NCI-H446 (cell line): ENCODE measurements around the gene GAD2.
"Not testable (repeated sequence)": the region's sequence is repeated elsewhere in the genome, so short reads cannot be mapped to it uniquely, and the experiment has no call there.

Source experiments
- DNase-seq, 2 experiments: peaks; one replicate each; lab custom pipeline; 2025; lab: John Stamatoyannopoulos, UW

GAD2 gene

DNA sequence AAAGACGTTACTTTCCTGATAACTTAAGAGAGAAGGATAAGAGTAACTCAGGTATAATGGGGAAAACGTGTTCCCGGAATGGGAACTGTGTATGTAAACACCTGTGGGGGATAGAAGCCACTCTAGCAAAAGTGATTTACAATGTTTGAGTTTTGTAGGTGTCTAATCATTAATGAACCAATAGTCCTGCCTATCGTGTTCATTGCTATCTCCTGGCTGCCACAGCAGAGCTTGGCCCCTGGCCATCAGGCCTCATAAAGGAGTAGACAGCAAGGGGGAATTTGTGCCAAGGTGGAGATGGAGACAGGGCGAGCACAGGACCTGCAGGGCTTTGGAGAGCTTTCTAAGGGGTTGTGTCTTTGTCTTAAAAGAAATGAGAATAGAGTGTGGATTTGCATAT is 102.1 kb downstream of the GAD2 start:
- no peak for DNase-seq

DNA sequence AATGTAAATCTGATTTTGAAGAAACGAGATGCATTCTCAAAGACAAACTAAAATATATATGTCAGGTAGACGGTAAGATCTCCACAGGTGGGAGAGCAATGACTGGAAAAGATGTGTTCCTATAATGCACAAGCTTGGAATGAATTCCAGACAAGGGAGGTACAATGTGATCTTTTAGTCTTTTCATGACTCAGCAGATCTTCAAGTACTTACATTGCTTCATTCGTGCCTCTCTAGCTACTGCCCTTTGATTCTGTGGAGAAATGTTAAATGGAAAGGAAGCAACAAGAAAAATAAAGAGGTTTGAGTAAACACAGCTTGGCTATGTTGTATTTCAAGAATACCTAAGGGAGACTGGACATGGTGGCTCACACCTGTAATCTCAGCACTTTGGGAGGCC is 106.6 kb downstream of the GAD2 start:
- DNase-seq: no peak

DNA sequence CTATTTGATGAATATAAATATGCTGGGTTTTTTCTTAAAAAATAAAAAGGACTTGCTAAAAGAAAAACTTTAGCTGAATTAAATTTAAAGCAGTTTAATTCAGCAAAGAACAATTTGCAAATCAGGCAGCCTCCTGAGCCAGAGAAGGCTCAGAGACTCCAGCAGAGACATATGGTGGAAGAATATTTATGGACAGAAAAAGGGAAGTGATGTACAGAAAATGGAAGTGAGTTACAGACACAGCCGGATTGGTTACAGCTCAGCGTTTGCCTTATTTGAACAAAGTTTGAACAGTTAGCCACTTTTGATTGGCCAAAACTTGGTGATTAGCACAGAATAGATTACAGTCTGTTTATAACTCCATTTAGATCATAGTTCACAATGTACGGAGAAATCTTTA is 110.3 kb downstream of the GAD2 start:
- no peak for DNase-seq

DNA sequence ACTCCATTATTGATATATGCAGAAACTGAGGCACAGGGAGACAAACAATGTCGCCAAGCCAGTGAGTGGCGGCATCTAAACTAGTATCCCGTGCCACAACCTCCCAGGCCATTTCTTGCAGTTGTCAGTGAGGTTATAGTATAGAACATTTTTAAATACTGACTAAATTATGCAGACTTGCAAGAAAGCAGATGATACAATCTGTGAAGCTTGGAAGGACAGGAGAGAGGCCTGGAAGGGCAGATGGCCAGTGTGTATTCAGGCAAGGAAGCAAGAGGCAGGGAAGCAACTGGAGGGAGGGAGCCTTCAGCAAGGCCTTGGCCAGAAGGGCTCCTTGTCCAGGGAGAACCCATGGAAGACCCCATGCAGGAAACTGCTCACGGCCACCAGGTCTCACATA is 111.2 kb downstream of the GAD2 start:
- no peak for DNase-seq

DNA sequence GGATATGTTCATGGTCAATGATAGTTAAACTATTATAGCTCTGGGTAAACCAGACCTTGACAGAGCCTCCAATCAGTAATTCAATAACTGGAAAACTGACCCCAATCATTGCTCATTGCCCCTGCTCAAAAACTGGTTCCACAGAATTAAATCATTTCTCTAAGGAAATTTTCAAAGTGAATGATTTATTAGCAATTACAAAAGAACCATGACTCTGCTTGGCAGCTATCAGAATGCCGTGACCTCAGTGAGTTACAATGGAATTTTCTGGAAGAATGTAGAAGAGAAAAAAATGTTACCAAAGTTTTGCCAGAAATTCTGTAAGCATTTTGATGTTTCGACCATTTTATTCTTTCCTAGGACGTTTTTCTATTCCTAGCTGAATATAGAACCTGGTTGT is 114.8 kb downstream of the GAD2 start:
- no peak for DNase-seq

DNA sequence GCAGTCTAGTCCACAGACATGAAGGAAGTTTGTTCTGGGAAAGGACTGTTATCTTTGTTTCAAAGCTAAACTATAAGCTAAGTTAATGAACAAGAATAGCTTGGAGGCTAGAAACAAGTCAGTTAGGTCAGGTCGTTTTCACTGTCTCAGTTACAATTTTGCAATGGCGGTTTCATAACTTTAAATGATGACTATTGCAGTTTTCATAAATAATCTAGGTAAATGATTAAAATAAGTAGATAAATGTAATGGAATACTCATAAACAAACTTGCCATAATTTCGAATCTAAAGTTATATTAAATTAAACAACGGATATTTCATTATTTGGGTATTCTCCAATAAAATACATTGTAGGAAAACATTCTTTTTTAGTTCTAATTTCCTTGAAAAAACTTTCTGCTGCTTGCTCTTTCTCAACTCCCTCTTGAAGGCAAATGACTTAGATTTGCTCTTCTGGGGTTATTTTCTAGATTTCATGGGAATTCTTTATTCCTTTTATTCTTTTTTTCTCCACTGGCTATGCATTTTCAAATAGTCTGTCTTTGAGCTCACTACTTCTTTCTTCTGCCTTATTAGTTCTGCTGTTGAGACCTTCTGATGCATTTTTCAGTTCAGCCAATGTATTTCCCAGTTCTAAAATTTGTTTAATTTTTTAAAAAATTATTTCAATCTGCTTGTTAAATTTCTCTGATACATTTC is 117.8 kb downstream of the GAD2 start:
- DNase-seq: no peak

DNA sequence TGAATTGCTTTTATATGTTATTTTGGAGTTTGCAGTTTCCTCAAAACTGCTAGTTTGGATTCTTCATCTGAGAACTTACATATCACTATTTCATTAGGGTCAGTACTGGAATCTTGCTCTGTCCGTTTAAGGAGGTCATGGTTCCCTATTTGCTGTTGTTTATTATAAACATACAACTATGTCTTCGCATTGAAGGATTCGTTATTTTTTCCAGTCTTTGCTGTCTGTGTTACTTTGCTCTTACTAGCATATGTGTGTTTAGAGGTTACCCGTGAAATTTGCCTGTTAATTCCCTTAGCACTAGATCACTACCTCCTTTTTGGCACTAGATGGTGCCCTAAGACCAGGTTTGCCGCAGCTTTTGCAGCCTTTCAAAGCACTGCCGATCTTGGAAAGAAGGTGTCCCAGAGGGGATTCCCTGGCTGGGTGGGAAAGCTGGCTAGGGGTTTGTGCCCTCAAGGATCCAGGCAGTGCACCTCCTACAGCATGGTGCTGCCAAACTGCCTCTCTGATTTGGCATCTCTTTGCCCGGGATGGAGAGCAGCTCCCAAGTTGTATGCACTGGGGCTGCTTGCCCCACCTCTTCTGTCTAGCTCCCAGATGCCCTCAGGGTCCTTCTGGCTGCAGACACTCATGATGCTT is 118.5 kb downstream of the GAD2 start:
- DNase-seq: peak; percentile 46 to 64

DNA sequence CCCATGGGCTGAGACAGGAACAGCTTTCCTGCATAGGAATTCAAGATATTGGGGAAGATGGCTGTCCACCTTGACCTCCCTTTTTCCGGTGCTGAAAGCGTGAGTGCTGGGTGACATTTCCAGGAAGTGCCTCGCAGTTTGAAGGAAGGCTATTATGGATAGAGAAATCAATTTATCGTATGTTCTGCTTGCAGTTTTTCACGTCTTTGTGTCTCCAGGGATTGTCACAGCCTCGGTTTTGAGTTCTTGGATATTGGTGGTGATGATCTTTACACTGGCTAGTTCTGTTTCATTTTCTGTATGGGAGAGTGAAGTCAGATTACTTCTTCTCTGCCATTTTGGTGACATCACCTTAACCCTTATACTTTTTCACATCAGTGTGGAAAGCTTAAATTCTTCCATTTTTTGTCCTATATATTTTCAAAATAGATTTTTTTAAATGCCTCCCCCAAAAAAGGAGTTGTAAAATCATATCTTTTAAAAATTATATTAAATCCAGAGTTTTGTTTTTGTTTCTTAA is 119.1 kb downstream of the GAD2 start:
- DNase-seq: no peak

DNA sequence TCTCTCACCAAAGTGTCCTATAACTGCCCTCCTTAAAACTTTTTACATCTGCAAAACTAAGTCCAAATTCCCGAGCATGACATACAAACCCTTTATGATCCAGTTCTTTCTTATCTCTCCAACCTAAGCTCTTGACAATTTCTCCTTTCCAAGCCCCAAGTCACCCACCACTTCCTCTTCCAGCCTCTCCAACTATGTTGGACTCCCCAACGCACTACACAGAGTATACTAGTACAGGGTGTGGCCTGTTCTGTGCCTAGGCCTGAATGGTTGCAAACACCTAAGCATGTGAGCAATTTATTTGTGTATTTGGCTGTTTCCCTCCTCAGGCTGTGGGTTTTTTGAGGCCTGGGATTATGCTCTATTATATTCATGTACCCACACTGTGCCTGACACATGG is 120.4 kb downstream of the GAD2 start:
- DNase-seq: no peak

DNA sequence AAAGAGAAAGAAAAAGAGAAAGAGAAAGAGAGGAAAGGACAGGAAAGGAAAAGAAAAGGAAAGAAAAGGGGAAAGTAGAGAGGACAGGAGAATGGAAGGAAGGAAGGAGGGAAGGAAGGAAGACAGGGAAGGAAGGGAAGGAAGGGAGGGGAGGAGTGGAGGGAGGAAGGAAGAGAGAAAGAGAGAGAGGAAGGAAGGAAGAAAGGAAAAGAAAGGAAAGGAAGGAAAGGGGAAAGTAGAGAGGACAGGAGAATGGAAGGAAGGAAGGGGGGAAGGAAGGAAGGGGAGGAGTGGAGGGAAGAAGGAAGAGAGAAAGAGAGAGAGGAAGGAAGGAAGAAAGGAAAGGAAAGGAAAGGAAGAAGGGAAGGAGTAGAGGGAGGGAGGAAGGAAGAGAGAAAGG is 125.1 kb downstream of the GAD2 start:
- DNase-seq: no peak

DNA sequence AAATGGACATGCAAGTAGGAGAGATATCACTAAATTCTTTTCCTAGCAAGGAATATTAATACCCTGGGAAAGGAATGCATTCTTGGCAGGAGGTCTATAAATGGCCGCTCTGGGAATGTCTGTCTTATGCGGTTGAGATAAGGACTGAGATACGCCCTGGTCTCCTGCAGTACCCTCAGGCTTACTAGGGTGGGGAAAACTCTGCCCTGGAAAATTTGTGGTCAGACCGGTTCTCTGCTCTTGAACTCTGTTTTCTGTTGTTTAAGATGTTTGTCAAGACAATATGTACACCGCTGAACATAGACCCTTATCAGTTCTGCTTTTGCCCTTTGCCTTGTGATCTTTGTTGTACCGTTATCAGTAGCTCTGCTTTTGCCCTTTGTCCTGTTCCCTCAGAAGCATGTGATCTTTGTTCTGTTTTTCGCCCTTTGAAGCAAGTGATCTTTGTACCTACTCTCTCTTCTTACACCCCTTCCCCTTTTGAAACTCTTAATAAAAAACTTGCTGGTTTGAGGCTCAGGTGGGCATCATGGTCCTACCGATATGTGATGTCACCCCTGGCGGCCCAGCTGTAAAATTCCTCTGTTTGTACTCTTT is 132.3 kb downstream of the GAD2 start:
- DNase-seq: not testable (repeated sequence)
